PFSK-1 (cell line): Measurements from ENCODE around the gene SLC1A2.

Experiments
- FOXP2 ChIP-seq: optimal IDR thresholded peaks from 2 replicates; pipeline ENCODE3; 2011; ENCODE audit warnings: borderline replicate concordance, control low read depth, inconsistent platforms; ENCODE audit not compliant: insufficient read depth; ENCODE audit errors: extremely low read length, extremely low read depth
- POLR2AphosphoS5 ChIP-seq: IDR thresholded peaks from 2 replicates; pipeline ENCODE4 v1.6.1; 2012; ENCODE audit warnings: low read depth, mild to moderate bottlenecking, control low read depth, low read length, moderate library complexity
- REST ChIP-seq, 2 experiments: IDR thresholded peaks; 2 replicates each; pipeline versions ENCODE4 v1.6.1 to v1.8.0; 2011 to 2012; ENCODE audit warnings: low read depth in 2 of 2, low read length in 2 of 2, control low read depth in 1 of 2, inconsistent platforms in 1 of 2, mild to moderate bottlenecking in 1 of 2, moderate library complexity in 1 of 2; ENCODE audit not compliant: insufficient read depth in 1 of 2
- SIN3A ChIP-seq: IDR thresholded peaks from 2 replicates; pipeline ENCODE4 v1.6.1; 2012; ENCODE audit warnings: mild to moderate bottlenecking, low read length, moderate library complexity, borderline replicate concordance; ENCODE audit not compliant: insufficient read depth
- TAF1 ChIP-seq: IDR thresholded peaks from 2 replicates; pipeline ENCODE4 v1.6.1; 2012; ENCODE audit warnings: low read length, control low read depth, borderline replicate concordance; ENCODE audit not compliant: insufficient read depth

SLC1A2 gene

GRCh38 chr11:35402751-35403660 lies 16.4 kb downstream of the SLC1A2 start:
- TF ChIP-seq POLR2AphosphoS5 (no peak), FOXP2 (no peak), REST (IDR thresholded peaks at IDR 0.05; ENCODE audit: insufficient read depth in 1 of 2, low read depth in 2 of 2, low read length in 2 of 2) (no peak), TAF1 (no peak), SIN3A (no peak)

GRCh38 chr11:35398881-35399280 lies 20.5 kb downstream of the SLC1A2 start:
- TF ChIP-seq FOXP2 (no peak), TAF1 (no peak)

- TF ChIP-seq REST (IDR thresholded peaks at IDR 0.05; ENCODE audit: insufficient read depth in 1 of 2, low read depth in 2 of 2, low read length in 2 of 2), result no peak
- TF ChIP-seq TAF1, result no peak
- no peak for TF ChIP-seq FOXP2
- TF ChIP-seq SIN3A, result no peak
- TF ChIP-seq POLR2AphosphoS5, result no peak
Measured at GRCh38 chr11:35394941-35395340, 24.4 kb downstream of the SLC1A2 start.

- no peak for TF ChIP-seq FOXP2
- no peak for TF ChIP-seq POLR2AphosphoS5
- no peak for TF ChIP-seq REST (IDR thresholded peaks at IDR 0.05; ENCODE audit: insufficient read depth in 1 of 2, low read depth in 2 of 2, low read length in 2 of 2)
- no peak for TF ChIP-seq SIN3A
- TF ChIP-seq TAF1, result no peak
Measured at GRCh38 chr11:35393098-35393497, 26.3 kb downstream of the SLC1A2 start.

- TF ChIP-seq REST (IDR thresholded peaks at IDR 0.05; ENCODE audit: insufficient read depth in 1 of 2, low read depth in 2 of 2, low read length in 2 of 2) (peak in 1 of 2 experiments; percentile 53; a peak in 1 of 4 replicates), FOXP2 (no peak)
Measured at GRCh38 chr11:35391922-35392688, 27.3 kb downstream of the SLC1A2 start.
